H1 (cell line): ENCODE results near the gene RS1. TPM values are rescaled to one million over a fixed set of nuclear protein-coding genes. Genes with fewer than 3 reads are reported as not detected.

Experiments used
- CTCF ChIA-PET: fragments of 300-600 bp; sonication (Branson Sonifier 250); formaldehyde crosslinking; loops from one replicate; lab custom pipeline; 2021; ENCODE audit not compliant: partially characterized antibody; lab: Charles Lee
- POLR2A ChIA-PET: fragments of 300-600 bp; sonication (Branson Sonifier 250); formaldehyde crosslinking; loops from one replicate; lab custom pipeline; 2021; ENCODE audit warnings: inconsistent platforms; ENCODE audit not compliant: partially characterized antibody; lab: Charles Lee
- DNase-seq, 2 experiments: peaks; one replicate each; pipeline versions ENCODE4 v3.0.0 to v3.0.0-alpha.2; 2010 to 2022; ENCODE audit warnings: low spot score in 2 of 2, low read depth in 1 of 2, mixed read lengths in 1 of 2
- FAIRE-seq: peaks from 2 replicates; lab custom pipeline; 2011; peaks lifted over from hg19 to GRCh38; lab: Jason Lieb, UNC
- H2AFZ ChIP-seq: 2 replicates; pipeline ENCODE4 v1.8.1; 2012; ENCODE audit warnings: low read length, inconsistent platforms
- H2AK5ac ChIP-seq: 2 replicates; pipeline ENCODE4 v1.6.1; 2013; ENCODE audit warnings: low read depth, low read length
- H2BK120ac ChIP-seq: replicated peaks from 2 replicates; pipeline ENCODE3; 2013; ENCODE audit warnings: low read depth, low read length, inconsistent platforms
- H2BK12ac ChIP-seq: 2 replicates; pipeline ENCODE4 v1.6.1; 2013; ENCODE audit warnings: low read depth, low read length
- H2BK15ac ChIP-seq: 2 replicates; pipeline ENCODE4 v1.6.1; 2013; ENCODE audit warnings: low read length
- H2BK20ac ChIP-seq: 2 replicates; pipeline ENCODE4 v1.6.1; 2013; ENCODE audit warnings: low read length
- H2BK5ac ChIP-seq: 2 replicates; pipeline ENCODE4 v1.6.1; 2013; ENCODE audit warnings: low read depth, low read length
- H3K14ac ChIP-seq: 2 replicates; pipeline ENCODE4 v1.6.1; 2013; ENCODE audit warnings: inconsistent platforms; ENCODE audit not compliant: insufficient read length
- H3K18ac ChIP-seq: 2 replicates; pipeline ENCODE4 v1.6.1; 2013; ENCODE audit warnings: low read length; ENCODE audit errors: extremely low read depth
- H3K23ac ChIP-seq: 2 replicates; pipeline ENCODE4 v1.6.1; 2013; ENCODE audit warnings: inconsistent platforms; ENCODE audit not compliant: insufficient read length
- H3K23me2 ChIP-seq: 2 replicates; pipeline ENCODE4 v1.6.1; 2013; ENCODE audit warnings: low read depth, low read length
- H3K27ac ChIP-seq: 2 replicates; pipeline ENCODE4 v1.6.1; 2011; ENCODE audit warnings: low read depth, low read length, inconsistent platforms
- H3K27me3 ChIP-seq, 4 experiments: replicated peaks in 1 of 4; 1 replicate in 1 of 4; 2 replicates in 3 of 4; pipeline versions ENCODE4 v1.6.1 to v1.8.1; 2011 to 2013; ENCODE audit warnings: low read length in 3 of 4, mild to moderate bottlenecking in 3 of 4, inconsistent platforms in 2 of 4, mixed read lengths in 2 of 4, moderate library complexity in 1 of 4; ENCODE audit not compliant: control insufficient read depth in 3 of 4, insufficient read depth in 3 of 4; ENCODE audit errors: extremely low read depth in 1 of 4
- H3K36me3 ChIP-seq, 4 experiments: 2 replicates each; pipeline versions ENCODE4 v1.6.1 to v1.8.1; 2011 to 2013; ENCODE audit warnings: mild to moderate bottlenecking in 4 of 4, low read length in 3 of 4, moderate library complexity in 2 of 4, control low read depth in 1 of 4, inconsistent platforms in 1 of 4; ENCODE audit not compliant: insufficient read depth in 4 of 4, control insufficient read depth in 2 of 4
- H3K4ac ChIP-seq: replicated peaks from 2 replicates; pipeline ENCODE3; 2013; ENCODE audit warnings: low read length, low read depth, mixed read lengths, inconsistent platforms; ENCODE audit not compliant: insufficient read length
- H3K4me1 ChIP-seq, 4 experiments: replicated peaks in 1 of 4; 1 replicate in 1 of 4; 2 replicates in 3 of 4; pipeline versions ENCODE4 v1.6.1 to v1.8.1; 2011 to 2013; ENCODE audit warnings: low read length in 3 of 4, inconsistent platforms in 2 of 4, mixed read lengths in 1 of 4; ENCODE audit not compliant: insufficient read depth in 4 of 4, control insufficient read depth in 3 of 4
- H3K4me2 ChIP-seq, 2 experiments: 2 replicates each; pipeline versions ENCODE4 v1.6.1 to v1.8.1; 2011 to 2013; ENCODE audit warnings: low read depth in 2 of 2, low read length in 2 of 2, control low read depth in 1 of 2, inconsistent platforms in 1 of 2, mild to moderate bottlenecking in 1 of 2; ENCODE audit not compliant: insufficient read depth in 1 of 2
- H3K4me3 ChIP-seq, 4 experiments: fragments of 200-600, 300-600 bp in 1 of 4; sonication (generic), shearing (Covaris generic), sonication (Bioruptor Twin) in 1 of 4; 2 replicates each; pipeline versions ENCODE4 v1.5.1 to v1.8.1; 2011 to 2016; ENCODE audit warnings: low read length in 4 of 4, low read depth in 3 of 4, control low read depth in 2 of 4, inconsistent platforms in 2 of 4, mild to moderate bottlenecking in 2 of 4, mixed read lengths in 1 of 4, moderate library complexity in 1 of 4; ENCODE audit not compliant: insufficient read depth in 2 of 4; ENCODE audit errors: extremely low read depth in 1 of 4
- H3K56ac ChIP-seq: replicated peaks from 2 replicates; pipeline ENCODE3; 2013; ENCODE audit warnings: low read depth, mild to moderate bottlenecking, mixed read lengths, low read length, inconsistent platforms; ENCODE audit not compliant: insufficient read length
- H3K79me1 ChIP-seq: 2 replicates; pipeline ENCODE4 v1.6.1; 2013; ENCODE audit warnings: low read depth, low read length, control low read depth
- H3K79me2 ChIP-seq, 2 experiments: 2 replicates each; pipeline versions ENCODE4 v1.6.1 to v1.8.1; 2012 to 2013; ENCODE audit warnings: low read length in 2 of 2, mild to moderate bottlenecking in 2 of 2, inconsistent platforms in 1 of 2; ENCODE audit not compliant: insufficient read depth in 2 of 2, control insufficient read depth in 1 of 2
- H3K9ac ChIP-seq, 4 experiments: replicated peaks in 1 of 4; 1 replicate in 1 of 4; 2 replicates in 3 of 4; pipeline versions ENCODE4 v1.6.1 to v1.8.1; 2011 to 2013; ENCODE audit warnings: low read depth in 3 of 4, low read length in 3 of 4, control low read depth in 2 of 4, mild to moderate bottlenecking in 2 of 4, moderate library complexity in 2 of 4, inconsistent platforms in 1 of 4; ENCODE audit errors: extremely low read depth in 1 of 4
- H3K9me3 ChIP-seq, 2 experiments: 2 replicates each; pipeline versions ENCODE4 v1.6.1 to v1.8.1; 2012 to 2013; ENCODE audit warnings: mild to moderate bottlenecking in 2 of 2, moderate library complexity in 2 of 2, control low read depth in 1 of 2, inconsistent platforms in 1 of 2, low read depth in 1 of 2, low read length in 1 of 2, mixed read lengths in 1 of 2; ENCODE audit not compliant: insufficient read depth in 2 of 2
- H4K20me1 ChIP-seq, 2 experiments: replicated peaks in 1 of 2; 2 replicates each; pipeline versions ENCODE3 to v1.8.1; 2011 to 2013; ENCODE audit warnings: inconsistent platforms in 2 of 2, low read length in 2 of 2, mild to moderate bottlenecking in 1 of 2; ENCODE audit not compliant: insufficient read depth in 2 of 2, control insufficient read depth in 1 of 2
- H4K5ac ChIP-seq: 2 replicates; pipeline ENCODE4 v1.6.1; 2013; ENCODE audit warnings: low read length, low read depth, mixed read lengths, inconsistent platforms; ENCODE audit not compliant: insufficient read length
- H4K8ac ChIP-seq: 2 replicates; pipeline ENCODE4 v1.8.0; 2013; ENCODE audit warnings: mild to moderate bottlenecking, moderate library complexity, low read length, inconsistent platforms; ENCODE audit not compliant: insufficient read depth; ENCODE audit errors: extremely low read depth
- H4K91ac ChIP-seq: replicated peaks from 2 replicates; pipeline ENCODE3; 2013; ENCODE audit warnings: low read length, mixed read lengths, inconsistent platforms; ENCODE audit not compliant: insufficient read length
- BACH1 ChIP-seq: IDR thresholded peaks from 2 replicates; pipeline ENCODE4 v1.6.1; 2012; ENCODE audit warnings: low read length, improper control_type of control experiment
- CBX8 ChIP-seq: fragments of 300-800, 300-1000 bp; sonication (generic); IDR thresholded peaks from 2 replicates; pipeline ENCODE4 v1.7.1; 2016; ENCODE audit warnings: low read depth, low read length, borderline replicate concordance
- EP300 ChIP-seq, 2 experiments: IDR thresholded peaks; 1 replicate in 1 of 2; 2 replicates in 1 of 2; pipeline ENCODE4 v1.6.1; 2011 to 2012; ENCODE audit warnings: low read depth in 2 of 2, low read length in 2 of 2, mild to moderate bottlenecking in 2 of 2, borderline replicate concordance in 1 of 2, inconsistent platforms in 1 of 2, moderate library complexity in 1 of 2
- EZH2 ChIP-seq: fragments of 200-600 bp; sonication (generic); IDR thresholded peaks from 2 replicates; pipeline ENCODE4 v1.7.1; 2012; ENCODE audit warnings: low read depth, mild to moderate bottlenecking, moderate library complexity, low read length, inconsistent platforms; ENCODE audit not compliant: severe bottlenecking
- MAX ChIP-seq: IDR thresholded peaks from 2 replicates; pipeline ENCODE4 v1.6.1; 2012; ENCODE audit warnings: inconsistent platforms
- NRF1 ChIP-seq: IDR thresholded peaks from 2 replicates; pipeline ENCODE4 v1.6.1; 2011; ENCODE audit warnings: mild to moderate bottlenecking, low read depth, low read length, improper control_type of control experiment
- POLR2AphosphoS5 ChIP-seq: IDR thresholded peaks from 2 replicates; pipeline ENCODE4 v1.6.1; 2011; ENCODE audit warnings: low read depth, low read length
- TEAD4 ChIP-seq: IDR thresholded peaks from 2 replicates; pipeline ENCODE4 v1.6.1; 2012; ENCODE audit warnings: low read depth, low read length, inconsistent platforms, mixed read lengths
- USF2 ChIP-seq: IDR thresholded peaks from 2 replicates; pipeline ENCODE4 v1.6.1; 2011; ENCODE audit warnings: low read length, improper control_type of control experiment
- YY1 ChIP-seq: IDR thresholded peaks from 2 replicates; pipeline ENCODE4 v1.6.1; 2011; ENCODE audit warnings: low read depth, mild to moderate bottlenecking, low read length
- WGBS, 2 experiments: shearing (Covaris generic) in 1 of 2; methylation state at CpG; one replicate each; pipeline versions ENCODE4 v1.1.6 to v1.1.7; 2013 to 2015; ENCODE audit warnings: low lambda C conversion rate in 2 of 2, mixed read lengths in 2 of 2, inconsistent platforms in 1 of 2, low coverage in 1 of 2, missing lambda C conversion rate in 1 of 2; ENCODE audit not compliant: insufficient replicate concordance in 2 of 2, insufficient coverage in 1 of 2, insufficient read length in 1 of 2; ENCODE audit errors: extremely low coverage in 1 of 2, missing lambda C conversion rate in 1 of 2; 5-methylcytosine and 5-hydroxymethylcytosine counted together
- polyA plus RNA-seq, 7 experiments: library from polyadenylated mRNA; depleted of rRNA in 3 of 7; stranded (reverse) in 5 of 7; unstranded in 2 of 7; fragments of >200 nt in 5 of 7; fragments of 200-250 nt in 2 of 7; gene quantifications; 1 replicate in 5 of 7; 2 replicates in 1 of 7; 4 replicates in 1 of 7; pipeline versions ENCODE4 v1.2.1 to v1.2.3, GENCODE V29; 2011 to 2013; ENCODE audit warnings: missing spikeins in 2 of 7, mixed read lengths in 2 of 7
- total RNA-seq: library from RNA; stranded (reverse); fragmentation: NEBNext Ultra II Directional; extraction: Animal tissue kit (Norgen Biotek cat#: 25700); gene quantifications from 2 replicates; pipeline ENCODE4 v1.2.1, GENCODE V29; 2021

RS1 gene
- total and polyA plus RNA-seq, 2 of the 8 experiments (the other 6 are each of a cell fraction or from before 2014, with no cell fraction given) = 0.03 TPM; not detected in 1

- ChIA-PET CTCF (no interaction called here), POLR2A (no interaction called here)
- 100% methylated on average over 2 of the region's 2 CpGs; no CpG with 5 or more reads in 1 of the 2 experiments for WGBS, 2 experiments
- no peak overlapping the region for H3K18ac ChIP-seq
- H3K4me2 ChIP-seq = no peak overlapping the region
- DNase-seq = no peak
- no peak overlapping the region for H2BK15ac ChIP-seq
- no peak overlapping the region for H3K27ac ChIP-seq
- no peak overlapping the region for H3K23ac ChIP-seq
- no peak overlapping the region for H3K14ac ChIP-seq
- H2BK12ac ChIP-seq = no peak overlapping the region
- TF ChIP-seq POLR2AphosphoS5 = no peak
- TF ChIP-seq MAX = no peak
- TF ChIP-seq CBX8 = no peak
- TF ChIP-seq BACH1 = no peak
- no peak for TF ChIP-seq EZH2
- TF ChIP-seq TEAD4 = no peak
- TF ChIP-seq USF2 = no peak
- no peak for TF ChIP-seq YY1
- TF ChIP-seq NRF1 = no peak
- no peak for TF ChIP-seq EP300 (IDR thresholded peaks at IDR 0.05; ENCODE audit: borderline replicate concordance in 1 of 2, low read depth in 2 of 2, low read length in 2 of 2)
- H3K27me3 ChIP-seq = no peaks in the 10 kb centered on the region
- no peaks in the 10 kb centered on the region for H3K79me2 ChIP-seq
- no peak overlapping the region for H3K9ac ChIP-seq
- no peaks in the 10 kb centered on the region for H3K9me3 ChIP-seq
- H4K5ac ChIP-seq = no peak overlapping the region
- FAIRE-seq = no peak
- peaks cover 0 to 2% (median 1%) of the 10 kb centered on the region in 4 experiments; a peak in 3 of 8 replicates for H3K36me3 ChIP-seq
- H4K91ac ChIP-seq = no peak overlapping the region
- H3K79me1 ChIP-seq = no peaks in the 10 kb centered on the region
- no peak overlapping the region for H2AK5ac ChIP-seq
- H2BK20ac ChIP-seq = no peak overlapping the region
- H3K23me2 ChIP-seq = no peaks in the 10 kb centered on the region
- H3K4me3 ChIP-seq = no peak overlapping the region
- H3K4me1 ChIP-seq = peaks cover 0 to 5% (median 0%) of the 10 kb centered on the region in 4 experiments; a peak in 2 of 7 replicates
- no peak overlapping the region for H2BK120ac ChIP-seq
- H4K8ac ChIP-seq = no peak overlapping the region
- H4K20me1 ChIP-seq = no peaks in the 10 kb centered on the region
- H2BK5ac ChIP-seq = no peak overlapping the region
- no peak overlapping the region for H2AFZ ChIP-seq
- no peak overlapping the region for H3K4ac ChIP-seq
- no peak overlapping the region for H3K56ac ChIP-seq
These were observed 33.5 kb downstream of the RS1 start for GRCh38 chrX:18638398-18638797.
